ENCODE results near the gene ZNHIT6.

ZNHIT6 gene

DNA sequence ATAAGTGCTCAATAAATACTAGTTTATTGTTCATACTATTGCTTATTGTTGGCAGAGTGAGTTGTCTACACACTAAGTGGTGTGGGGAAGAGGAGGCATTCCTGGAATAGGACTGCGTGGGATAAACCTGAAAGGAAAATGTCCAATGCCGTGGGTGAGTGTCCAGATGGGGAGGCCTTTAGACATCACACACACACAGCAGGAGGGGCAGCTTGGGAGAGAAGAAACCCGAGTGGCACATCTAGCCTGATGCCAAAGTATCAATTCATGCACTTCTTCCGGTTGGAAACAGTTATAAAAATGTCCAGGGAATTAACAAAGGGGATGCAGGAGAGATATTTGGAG lies 100.3 kb downstream of the ZNHIT6 start:
- no peaks in the 10 kb centered on the region for H3K27me3 ChIP-seq (ENCODE audit: control insufficient read depth, insufficient read depth, low read length)
- H3K4me3 ChIP-seq (ENCODE audit: low read length) = no peak overlapping the region
- no peaks in the 10 kb centered on the region for H3K36me3 ChIP-seq (ENCODE audit: control insufficient read depth, insufficient read depth, low read length)
- DNase-seq (ENCODE audit: low read depth, low spot score) = no peak
- WGBS (ENCODE audit: insufficient coverage, insufficient read length) = no CpG with 5 or more reads among the region's 4 CpGs
- peaks cover 11% of the 10 kb centered on the region; the same call in 1 of the 2 replicates for H3K4me1 ChIP-seq (ENCODE audit: control insufficient read depth, insufficient read depth, low read length)
- no peaks in the 10 kb centered on the region for H3K9me3 ChIP-seq (ENCODE audit: control insufficient read depth, insufficient read depth, low read length)
- H3K27ac ChIP-seq (ENCODE audit: low read length) = peak overlapping the region; percentile 41

DNA sequence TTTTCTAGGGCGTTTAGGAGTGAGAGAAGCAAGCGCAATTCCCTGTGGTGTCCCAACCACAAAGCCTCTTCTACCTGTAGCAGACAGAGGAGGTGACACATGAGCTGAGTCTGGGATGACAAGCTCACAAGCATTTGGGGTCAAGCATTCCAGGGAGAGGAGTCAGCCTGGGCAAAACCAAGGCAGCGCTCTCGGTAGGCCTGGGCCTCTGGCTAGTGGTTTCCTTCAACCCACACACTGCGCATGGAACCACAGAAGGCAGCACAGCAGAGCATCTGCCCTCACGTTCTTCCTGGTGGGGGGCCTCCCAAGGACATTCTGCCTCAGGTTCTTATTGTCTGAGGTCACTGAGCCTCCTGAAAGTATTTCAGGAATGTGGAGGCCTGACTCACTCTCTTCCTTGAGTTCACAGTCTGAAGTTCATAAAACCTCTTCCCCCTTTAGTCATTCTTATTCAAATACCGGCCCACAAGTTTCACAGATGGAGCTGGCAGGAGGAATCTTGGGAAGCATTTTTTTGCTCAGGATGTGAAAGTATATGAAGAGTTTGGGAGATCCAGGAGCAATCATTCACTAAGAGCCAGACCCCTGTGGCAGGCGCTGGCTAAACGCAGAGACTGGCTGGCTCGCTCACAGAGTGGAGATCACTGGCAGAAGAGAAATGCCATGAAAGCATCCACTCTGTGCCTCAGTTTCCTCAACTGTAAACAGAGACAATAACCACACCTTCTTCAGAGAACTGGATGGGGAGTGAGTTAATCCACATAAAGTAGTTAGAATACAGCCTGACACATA lies 100.9 kb downstream of the ZNHIT6 start:
- peak; percentile 82 for DNase-seq (ENCODE audit: low read depth, low spot score)
- peak overlapping the region; percentile 41 for H3K27ac ChIP-seq (ENCODE audit: low read length)
- WGBS (ENCODE audit: insufficient coverage, insufficient read length) = no CpG with 5 or more reads among the region's 10 CpGs

DNA sequence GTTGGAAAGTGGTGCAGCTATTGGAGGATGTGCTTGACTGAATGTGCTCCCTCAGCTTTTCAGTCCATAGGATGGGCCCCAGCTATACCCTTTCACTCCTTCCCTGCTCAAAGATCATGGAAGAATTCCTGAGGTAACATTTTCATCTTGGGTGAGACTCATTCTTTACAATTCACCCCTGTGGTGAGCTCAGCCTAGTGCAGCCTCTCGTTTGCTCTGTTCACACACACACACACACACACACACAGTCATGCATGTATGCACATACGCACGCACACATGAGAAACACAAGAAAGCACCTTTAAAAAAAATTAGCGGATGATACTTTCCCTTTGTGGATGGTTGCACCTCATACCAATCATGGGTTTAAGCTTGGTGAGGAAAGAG lies 101.8 kb downstream of the ZNHIT6 start:
- H3K27me3 ChIP-seq (ENCODE audit: control insufficient read depth, insufficient read depth, low read length) = no peaks in the 10 kb centered on the region
- H3K9me3 ChIP-seq (ENCODE audit: control insufficient read depth, insufficient read depth, low read length) = no peaks in the 10 kb centered on the region
- H3K4me1 ChIP-seq (ENCODE audit: control insufficient read depth, insufficient read depth, low read length) = peaks cover 11% of the 10 kb centered on the region
- no peak overlapping the region for H3K4me3 ChIP-seq (ENCODE audit: low read length)
- no peaks in the 10 kb centered on the region for H3K36me3 ChIP-seq (ENCODE audit: control insufficient read depth, insufficient read depth, low read length)
- no CpG with 5 or more reads among the region's 4 CpGs for WGBS (ENCODE audit: insufficient coverage, insufficient read length)
- no peak for DNase-seq (ENCODE audit: low read depth, low spot score)
- H3K27ac ChIP-seq (ENCODE audit: low read length) = no peak overlapping the region

More for the DNA sequence above, 100.9 kb downstream of the ZNHIT6 start:
- Histone ChIP-seq H3K4me1 (ENCODE audit: control insufficient read depth, insufficient read depth, low read length) (peaks cover 11% of the 10 kb centered on the region), H3K36me3 (ENCODE audit: control insufficient read depth, insufficient read depth, low read length) (no peaks in the 10 kb centered on the region), H3K4me3 (ENCODE audit: low read length) (no peak overlapping the region), H3K9me3 (ENCODE audit: control insufficient read depth, insufficient read depth, low read length) (no peaks in the 10 kb centered on the region), H3K27me3 (ENCODE audit: control insufficient read depth, insufficient read depth, low read length) (no peaks in the 10 kb centered on the region)

DNA sequence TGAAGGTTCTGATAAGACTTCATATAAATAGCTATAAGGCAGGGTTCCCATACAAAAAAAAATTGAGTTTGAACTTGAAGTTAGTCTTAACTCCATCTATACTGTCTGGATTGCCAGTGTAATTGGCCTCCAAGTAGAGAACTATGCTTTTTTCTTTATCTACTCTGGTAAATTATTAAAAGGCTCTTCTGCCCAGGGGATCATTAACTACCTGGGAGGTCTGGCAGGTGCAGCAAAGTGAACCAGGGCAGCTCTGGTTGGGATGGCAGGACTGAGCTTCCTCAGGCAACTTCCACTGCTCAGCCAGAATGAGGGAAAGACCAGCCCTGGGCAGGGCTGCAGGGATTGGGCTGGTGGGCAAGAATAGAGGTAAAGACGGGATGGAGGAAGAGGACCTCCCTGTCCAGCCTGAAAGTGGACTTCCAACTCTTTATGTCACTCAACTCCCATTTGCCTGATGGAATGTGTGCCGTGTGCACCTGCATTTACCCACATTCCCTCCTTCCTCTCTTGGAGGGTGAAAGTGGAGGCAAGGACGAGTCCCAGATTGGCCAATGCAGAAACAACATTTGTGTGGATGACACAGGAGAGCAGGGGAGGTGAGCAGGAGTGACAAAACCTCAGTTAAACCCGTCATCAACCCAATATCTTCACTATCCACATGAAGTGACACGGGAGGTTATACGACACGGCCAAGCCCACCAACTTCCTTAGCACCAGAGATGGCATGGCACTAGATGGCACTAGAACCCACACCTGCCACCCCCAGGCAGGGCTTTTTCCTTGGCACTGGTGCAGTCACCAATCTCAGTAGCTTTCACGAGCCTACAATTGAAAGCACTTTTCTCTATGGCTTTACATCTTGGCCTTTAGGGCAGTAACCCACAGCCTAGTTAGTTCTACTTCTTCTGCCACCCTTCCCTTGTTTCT lies 102.5 kb downstream of the ZNHIT6 start:
- no peak for DNase-seq (ENCODE audit: low read depth, low spot score)
- H3K4me1 ChIP-seq (ENCODE audit: control insufficient read depth, insufficient read depth, low read length) = peaks cover 11% of the 10 kb centered on the region
- no CpG with 5 or more reads among the region's 8 CpGs for WGBS (ENCODE audit: insufficient coverage, insufficient read length)
- no peak overlapping the region for H3K4me3 ChIP-seq (ENCODE audit: low read length)
- H3K27ac ChIP-seq (ENCODE audit: low read length) = no peak overlapping the region
- H3K27me3 ChIP-seq (ENCODE audit: control insufficient read depth, insufficient read depth, low read length) = no peaks in the 10 kb centered on the region
- no peaks in the 10 kb centered on the region for H3K9me3 ChIP-seq (ENCODE audit: control insufficient read depth, insufficient read depth, low read length)
- H3K36me3 ChIP-seq (ENCODE audit: control insufficient read depth, insufficient read depth, low read length) = no peaks in the 10 kb centered on the region

DNA sequence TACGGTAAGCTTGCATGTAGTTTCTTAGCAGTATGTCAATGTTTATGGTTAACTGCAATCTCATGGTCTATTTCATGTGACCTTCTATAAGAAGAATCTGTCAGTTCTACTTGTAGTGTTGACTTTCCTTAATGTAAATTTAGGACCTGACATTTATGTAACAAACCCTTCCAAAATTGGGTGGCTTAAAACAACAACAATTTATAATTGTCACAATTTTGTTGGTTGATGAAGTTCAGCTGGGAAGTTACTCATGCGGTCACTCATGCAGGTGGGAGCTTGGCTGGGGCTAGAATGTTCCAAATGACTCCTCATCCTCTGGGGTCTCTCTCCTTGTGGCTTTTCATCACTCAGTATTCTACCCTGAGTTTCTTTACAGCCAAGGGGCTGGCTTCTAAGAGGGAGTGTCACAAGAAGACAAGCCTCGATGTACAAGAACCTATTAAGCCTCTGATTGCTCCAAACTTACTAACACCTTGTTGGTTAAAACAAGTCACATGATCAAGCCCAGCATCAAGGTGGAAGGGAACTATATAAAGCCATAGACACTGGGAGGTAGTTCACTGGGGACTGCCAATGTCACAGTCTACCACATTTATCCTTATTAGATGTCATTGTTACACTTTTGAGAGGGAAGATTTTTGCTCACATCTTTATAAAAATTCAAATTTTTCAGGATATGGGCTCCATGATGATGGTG lies 103.8 kb downstream of the ZNHIT6 start:
- no peaks in the 10 kb centered on the region for H3K27me3 ChIP-seq (ENCODE audit: control insufficient read depth, insufficient read depth, low read length)

DNA sequence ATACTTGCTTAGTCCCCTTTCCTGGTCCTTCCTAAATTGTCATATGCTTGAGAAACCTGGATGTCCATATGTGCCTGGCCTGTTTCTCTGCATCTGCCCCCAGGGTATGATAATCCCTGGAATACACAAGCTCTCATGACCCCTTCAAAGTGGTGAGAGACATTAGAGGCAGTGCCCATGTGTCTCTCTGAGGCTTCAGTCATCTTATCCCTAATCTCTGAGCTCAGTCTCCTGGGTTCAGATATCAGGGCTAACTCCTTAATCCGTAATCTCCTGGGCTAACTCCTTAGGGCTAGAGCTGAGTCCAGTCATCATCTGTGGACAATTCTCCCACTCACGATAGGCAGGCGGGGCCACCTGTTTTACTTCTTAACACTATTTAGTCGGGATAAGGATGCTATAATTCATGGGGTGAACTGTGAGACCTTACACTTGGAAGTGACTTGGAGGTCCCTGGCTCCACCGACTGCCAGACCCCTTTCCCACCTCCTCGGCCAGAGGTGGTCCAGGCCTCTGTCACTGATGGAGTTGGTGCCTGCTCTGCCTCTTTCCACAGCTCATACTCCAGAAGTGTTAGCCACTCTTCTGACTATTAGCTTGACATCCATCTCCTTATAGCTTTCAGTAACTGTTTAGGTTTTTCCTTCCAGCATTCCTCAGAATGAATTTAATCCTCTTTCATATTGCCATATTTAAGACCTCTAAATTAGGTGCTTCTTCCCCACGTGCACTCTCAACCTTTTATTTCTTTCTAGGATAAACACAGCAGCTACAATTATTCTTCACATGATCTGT lies 105.0 kb downstream of the ZNHIT6 start:
- Histone ChIP-seq H3K4me1 (ENCODE audit: control insufficient read depth, insufficient read depth, low read length) (peaks cover 10% of the 10 kb centered on the region), H3K36me3 (ENCODE audit: control insufficient read depth, insufficient read depth, low read length) (no peaks in the 10 kb centered on the region), H3K27ac (ENCODE audit: low read length) (no peak overlapping the region), H3K9me3 (ENCODE audit: control insufficient read depth, insufficient read depth, low read length) (no peaks in the 10 kb centered on the region), H3K4me3 (ENCODE audit: low read length) (no peak overlapping the region), H3K27me3 (ENCODE audit: control insufficient read depth, insufficient read depth, low read length) (no peaks in the 10 kb centered on the region)
- WGBS (ENCODE audit: insufficient coverage, insufficient read length) = no CpG with 5 or more reads among the region's 7 CpGs
- no peak for DNase-seq (ENCODE audit: low read depth, low spot score)

More for the DNA sequence above, 103.8 kb downstream of the ZNHIT6 start:
- no peak for DNase-seq (ENCODE audit: low read depth, low spot score)
- WGBS (ENCODE audit: insufficient coverage, insufficient read length) = no CpG with 5 or more reads among the region's 3 CpGs
- no peaks in the 10 kb centered on the region for H3K36me3 ChIP-seq (ENCODE audit: control insufficient read depth, insufficient read depth, low read length)
- peaks cover 11% of the 10 kb centered on the region for H3K4me1 ChIP-seq (ENCODE audit: control insufficient read depth, insufficient read depth, low read length)
- H3K27ac ChIP-seq (ENCODE audit: low read length) = no peak overlapping the region
- no peaks in the 10 kb centered on the region for H3K9me3 ChIP-seq (ENCODE audit: control insufficient read depth, insufficient read depth, low read length)
- H3K4me3 ChIP-seq (ENCODE audit: low read length) = no peak overlapping the region

DNA sequence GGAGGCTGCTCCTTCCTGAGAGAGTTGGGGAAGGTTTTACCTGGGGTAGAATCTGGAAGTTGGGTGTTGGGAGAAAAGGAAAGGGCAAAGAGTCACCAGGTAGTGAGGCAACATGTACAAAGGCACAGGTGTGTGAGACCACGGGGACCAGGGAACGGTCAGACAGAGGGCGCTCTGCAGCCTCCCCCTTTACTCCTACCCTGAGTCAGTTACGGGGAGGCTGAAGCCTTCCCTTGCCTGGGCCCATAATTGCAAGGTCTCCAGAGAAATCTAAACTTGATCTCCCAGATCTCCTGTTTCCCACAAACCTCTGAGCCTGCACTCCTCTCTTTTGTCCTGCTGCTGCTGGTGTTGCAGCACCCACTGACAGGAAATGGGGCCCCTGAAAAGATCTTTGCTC lies 105.7 kb downstream of the ZNHIT6 start:
- Histone ChIP-seq H3K36me3 (ENCODE audit: control insufficient read depth, insufficient read depth, low read length) (no peaks in the 10 kb centered on the region), H3K9me3 (ENCODE audit: control insufficient read depth, insufficient read depth, low read length) (no peaks in the 10 kb centered on the region), H3K27me3 (ENCODE audit: control insufficient read depth, insufficient read depth, low read length) (no peaks in the 10 kb centered on the region), H3K27ac (ENCODE audit: low read length) (no peak overlapping the region), H3K4me3 (ENCODE audit: low read length) (no peak overlapping the region), H3K4me1 (ENCODE audit: control insufficient read depth, insufficient read depth, low read length) (peaks cover 8% of the 10 kb centered on the region)
- DNase-seq (ENCODE audit: low read depth, low spot score) = no peak
- no CpG with 5 or more reads among the region's 4 CpGs for WGBS (ENCODE audit: insufficient coverage, insufficient read length)

DNA sequence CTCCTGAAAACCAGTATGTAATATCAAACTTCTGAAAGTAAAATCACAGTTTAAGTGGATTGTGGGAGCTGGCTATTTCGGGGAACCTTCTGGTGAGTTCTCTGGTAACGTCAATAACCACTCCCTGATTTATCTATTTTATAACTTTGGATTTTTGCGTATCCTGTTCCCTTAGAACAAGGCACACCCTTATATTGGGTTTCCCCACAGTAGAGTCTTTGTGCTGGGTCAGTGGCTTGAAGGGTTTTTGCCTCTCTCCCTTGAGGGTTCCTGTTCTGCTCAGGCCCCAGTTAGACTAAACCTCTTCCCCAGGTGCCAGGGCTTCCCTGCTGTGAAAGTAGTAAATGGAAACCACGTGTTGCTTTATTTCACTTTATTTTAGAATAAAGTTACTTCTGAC lies 106.3 kb downstream of the ZNHIT6 start:
- Histone ChIP-seq H3K9me3 (ENCODE audit: control insufficient read depth, insufficient read depth, low read length) (no peaks in the 10 kb centered on the region), H3K4me3 (ENCODE audit: low read length) (no peak overlapping the region), H3K36me3 (ENCODE audit: control insufficient read depth, insufficient read depth, low read length) (no peaks in the 10 kb centered on the region), H3K27ac (ENCODE audit: low read length) (no peak overlapping the region), H3K27me3 (ENCODE audit: control insufficient read depth, insufficient read depth, low read length) (no peaks in the 10 kb centered on the region), H3K4me1 (ENCODE audit: control insufficient read depth, insufficient read depth, low read length) (peaks cover 4% of the 10 kb centered on the region)
- no CpG with 5 or more reads among the region's 4 CpGs for WGBS (ENCODE audit: insufficient coverage, insufficient read length)
- no peak for DNase-seq (ENCODE audit: low read depth, low spot score)

DNA sequence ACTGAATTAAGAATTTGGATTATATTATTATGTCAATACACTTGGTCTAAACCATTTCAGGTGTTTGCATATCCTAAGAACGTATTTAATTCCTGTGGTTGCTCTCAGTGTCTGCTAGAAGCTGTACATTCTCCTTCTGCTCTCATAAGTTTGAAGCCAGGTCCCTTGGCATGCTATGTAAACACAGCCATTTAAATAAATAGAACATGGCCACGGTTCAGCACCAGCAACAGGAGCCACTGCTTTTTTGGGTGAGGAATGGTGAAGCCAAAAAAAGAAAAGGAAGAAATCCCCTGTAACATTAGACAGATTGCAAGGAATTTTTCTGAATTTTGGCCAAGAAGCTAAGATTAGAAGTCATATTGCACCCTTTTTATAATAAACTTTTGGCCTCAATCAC lies 108.6 kb downstream of the ZNHIT6 start:
- no peaks in the 10 kb centered on the region for H3K36me3 ChIP-seq (ENCODE audit: control insufficient read depth, insufficient read depth, low read length)
- H3K4me1 ChIP-seq (ENCODE audit: control insufficient read depth, insufficient read depth, low read length) = peaks cover 3% of the 10 kb centered on the region
- H3K9me3 ChIP-seq (ENCODE audit: control insufficient read depth, insufficient read depth, low read length) = no peaks in the 10 kb centered on the region
- no peak for DNase-seq (ENCODE audit: low read depth, low spot score)
- H3K27me3 ChIP-seq (ENCODE audit: control insufficient read depth, insufficient read depth, low read length) = no peaks in the 10 kb centered on the region
- H3K27ac ChIP-seq (ENCODE audit: low read length) = no peak overlapping the region
- no peak overlapping the region for H3K4me3 ChIP-seq (ENCODE audit: low read length)
- WGBS (ENCODE audit: insufficient coverage, insufficient read length) = no CpG with 5 or more reads among the region's 2 CpGs
